Upper lobe of left lung (tissue), 6 donors: Measurements from ENCODE around the gene TSPAN11. TPM values are rescaled to one million over a fixed set of nuclear protein-coding genes. Genes with fewer than 3 reads are reported as not detected.
A peak's percentile ranks its signal among the peaks of the same experiment; 100 is the strongest.

ENCODE experiments used
- ATAC-seq, 2 donors: fragments of 200-7000 bp; cut with Tn5 transposase; one replicate each; pipeline ENCODE4 v1.9.1; 2022; ENCODE audit warnings: mild to moderate bottlenecking in 2 of 2, moderate library complexity in 2 of 2; ENCODE audit not compliant: low FRiP score in 2 of 2
- DNase-seq, 2 donors: peaks; one replicate each; pipeline ENCODE4 v3.0.0-alpha.2; 2019 to 2020
- H3K27ac ChIP-seq, 4 donors: fragments of 200-600 bp; sonication (generic); one replicate each; pipeline ENCODE4 v1.5.1; 2016 to 2019
- H3K27me3 ChIP-seq, 4 donors: fragments of 200-600 bp; sonication (generic); one replicate each; pipeline ENCODE4 v1.5.1; 2017 to 2019
- H3K36me3 ChIP-seq, 4 donors: fragments of 200-600 bp; sonication (generic); one replicate each; pipeline ENCODE4 v1.5.1; 2016 to 2019
- H3K4me1 ChIP-seq, 4 donors: fragments of 200-600 bp; sonication (generic); one replicate each; pipeline ENCODE4 v1.5.1; 2018 to 2019
- H3K4me3 ChIP-seq, 4 donors: fragments of 200-600 bp; sonication (generic); one replicate each; pipeline ENCODE4 v1.5.1; 2017 to 2019; ENCODE audit warnings: mild to moderate bottlenecking in 2 of 4, moderate library complexity in 1 of 4
- H3K9me3 ChIP-seq, 4 donors: fragments of 200-600 bp; sonication (generic); one replicate each; pipeline ENCODE4 v1.5.1; 2018 to 2019
- EP300 ChIP-seq, 4 donors: sonication (generic); formaldehyde crosslinking; IDR thresholded peaks; one replicate each; pipeline ENCODE4 v1.5.1; 2017; ENCODE audit warnings: antibody characterized with exemption in 4 of 4, control low read depth in 2 of 4
- POLR2A ChIP-seq, 4 donors: fragments of 450-650 bp; IDR thresholded peaks; one replicate each; pipeline ENCODE4 v1.5.1; 2016 to 2017; ENCODE audit warnings: antibody characterized with exemption in 4 of 4, mild to moderate bottlenecking in 2 of 4
- POLR2AphosphoS5 ChIP-seq, 2 donors: sonication (generic); formaldehyde crosslinking; IDR thresholded peaks; one replicate each; pipeline ENCODE4 v1.5.1; 2017; ENCODE audit warnings: antibody characterized with exemption in 2 of 2
- whole genome bisulfite sequencing, 2 donors: methylation state at CpG; one replicate each; pipeline ENCODE4 v1.1.5; 2017 to 2018; 5-methylcytosine and 5-hydroxymethylcytosine counted together
- total RNA-seq, 6 donors: library from RNA; depleted of rRNA in 4 of 6; stranded (reverse); fragments of >200 nt in 4 of 6; gene quantifications; one replicate each; pipeline versions ENCODE4 v1.1.0 to v1.2.1, GENCODE V29; 2016 to 2021
- TF ChIP-seq, protein P1 (sequence below), 6 experiments: fragments of 450-650 bp in 4 of 6; fragments of 200-600 bp in 2 of 6; sonication (generic) in 2 of 6; IDR thresholded peaks; one replicate each; pipeline ENCODE4 v1.5.1; 2016 to 2019; ENCODE audit warnings: antibody characterized with exemption in 6 of 6
- donor health status: DM: no; HTN: no; CAD: no; lungs with moderate emphysema.
- donor health status: DM: no; HTN: yes; CAD: no; lungs with severe emphysema.

Gene TSPAN11
- total RNA-seq, 6 donors from 2014 or later, result 1.0 to 9.7 (median 3.5) TPM

DNA sequence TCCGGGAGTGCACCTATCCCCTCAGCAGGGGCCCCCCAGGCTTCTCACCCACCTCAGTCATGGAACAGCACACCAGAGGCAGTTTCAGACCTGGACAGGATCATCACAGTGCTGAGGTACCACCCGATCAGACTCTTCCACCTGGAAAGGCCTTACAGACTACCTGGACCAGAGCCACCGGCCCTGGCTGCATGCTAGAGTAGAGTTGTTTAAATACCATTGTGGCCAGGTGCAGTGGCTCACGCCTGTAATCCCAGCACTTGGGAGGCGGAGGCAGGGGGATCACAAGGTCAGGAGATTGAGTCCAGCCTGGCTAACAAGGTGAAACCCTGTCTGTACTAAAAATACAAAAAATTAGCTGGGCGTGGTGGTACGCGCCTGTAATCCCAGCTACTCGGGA lies 61.5 kb downstream of the TSPAN11 start:
- ATAC-seq (no peak), DNase-seq (no peak)
- Histone ChIP-seq H3K4me1 (peaks cover 0 to 5% (median 4%) of the 10 kb centered on the region in 4 donors), H3K36me3 (no peaks in the 10 kb centered on the region), H3K4me3 (no peak overlapping the region), H3K27ac (no peak overlapping the region), H3K27me3 (no peaks in the 10 kb centered on the region), H3K9me3 (no peaks in the 10 kb centered on the region)
- 84 to 87% methylated on average over 8 to 9 of the region's 9 CpGs for WGBS, 2 donors
- TF ChIP-seq, protein P1, sequence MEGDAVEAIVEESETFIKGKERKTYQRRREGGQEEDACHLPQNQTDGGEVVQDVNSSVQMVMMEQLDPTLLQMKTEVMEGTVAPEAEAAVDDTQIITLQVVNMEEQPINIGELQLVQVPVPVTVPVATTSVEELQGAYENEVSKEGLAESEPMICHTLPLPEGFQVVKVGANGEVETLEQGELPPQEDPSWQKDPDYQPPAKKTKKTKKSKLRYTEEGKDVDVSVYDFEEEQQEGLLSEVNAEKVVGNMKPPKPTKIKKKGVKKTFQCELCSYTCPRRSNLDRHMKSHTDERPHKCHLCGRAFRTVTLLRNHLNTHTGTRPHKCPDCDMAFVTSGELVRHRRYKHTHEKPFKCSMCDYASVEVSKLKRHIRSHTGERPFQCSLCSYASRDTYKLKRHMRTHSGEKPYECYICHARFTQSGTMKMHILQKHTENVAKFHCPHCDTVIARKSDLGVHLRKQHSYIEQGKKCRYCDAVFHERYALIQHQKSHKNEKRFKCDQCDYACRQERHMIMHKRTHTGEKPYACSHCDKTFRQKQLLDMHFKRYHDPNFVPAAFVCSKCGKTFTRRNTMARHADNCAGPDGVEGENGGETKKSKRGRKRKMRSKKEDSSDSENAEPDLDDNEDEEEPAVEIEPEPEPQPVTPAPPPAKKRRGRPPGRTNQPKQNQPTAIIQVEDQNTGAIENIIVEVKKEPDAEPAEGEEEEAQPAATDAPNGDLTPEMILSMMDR (IDR thresholded peaks at IDR 0.05), result no peak
- TF ChIP-seq POLR2A (IDR thresholded peaks at IDR 0.05) (no peak), EP300 (IDR thresholded peaks at IDR 0.05) (no peak), POLR2AphosphoS5 (IDR thresholded peaks at IDR 0.05) (no peak)

DNA sequence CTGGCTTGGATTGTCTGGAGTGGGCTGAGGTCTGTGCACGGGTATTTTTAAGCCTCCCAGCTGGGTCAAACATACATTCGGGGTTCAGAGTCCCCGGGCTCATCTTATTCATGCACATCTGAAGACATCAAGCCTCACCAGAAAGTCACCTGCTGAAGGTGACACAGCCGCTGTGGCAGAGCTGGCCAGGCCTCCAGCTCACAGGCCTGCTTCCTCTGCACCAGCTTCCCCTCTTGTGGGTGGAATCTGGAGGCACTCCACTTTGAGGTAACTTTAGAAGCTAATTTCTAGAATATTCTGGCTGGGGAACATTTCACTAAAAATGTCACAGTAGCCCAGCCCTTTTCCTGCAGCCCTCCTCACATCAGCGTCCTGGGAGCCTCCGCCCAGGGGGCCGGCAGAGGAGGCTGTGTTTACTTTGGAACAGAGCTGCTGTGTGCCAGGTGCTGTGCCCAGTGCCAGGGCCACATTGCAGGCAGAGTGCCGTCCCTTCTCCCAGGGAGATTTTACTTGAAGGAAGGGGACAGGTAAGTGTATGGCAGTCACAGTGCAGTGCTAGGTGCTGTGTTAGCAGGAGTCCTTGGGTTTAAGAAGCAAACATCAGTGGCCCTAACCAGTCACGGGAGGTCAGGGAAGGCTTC lies 62.2 kb downstream of the TSPAN11 start:
- H3K36me3 ChIP-seq, result no peaks in the 10 kb centered on the region
- DNase-seq (no peak), ATAC-seq (no peak)
- 43 to 80% methylated on average over 5 to 9 of the region's 9 CpGs for WGBS, 2 donors
- H3K9me3 ChIP-seq, result no peaks in the 10 kb centered on the region
- no peaks in the 10 kb centered on the region for H3K27me3 ChIP-seq
- no peak overlapping the region for H3K4me3 ChIP-seq
- H3K27ac ChIP-seq, result no peak overlapping the region
- TF ChIP-seq POLR2A (IDR thresholded peaks at IDR 0.05) (no peak), EP300 (IDR thresholded peaks at IDR 0.05) (no peak)
- TF ChIP-seq, protein P1 (IDR thresholded peaks at IDR 0.05), result no peak
- peaks cover 0 to 5% (median 4%) of the 10 kb centered on the region in 4 donors for H3K4me1 ChIP-seq

DNA sequence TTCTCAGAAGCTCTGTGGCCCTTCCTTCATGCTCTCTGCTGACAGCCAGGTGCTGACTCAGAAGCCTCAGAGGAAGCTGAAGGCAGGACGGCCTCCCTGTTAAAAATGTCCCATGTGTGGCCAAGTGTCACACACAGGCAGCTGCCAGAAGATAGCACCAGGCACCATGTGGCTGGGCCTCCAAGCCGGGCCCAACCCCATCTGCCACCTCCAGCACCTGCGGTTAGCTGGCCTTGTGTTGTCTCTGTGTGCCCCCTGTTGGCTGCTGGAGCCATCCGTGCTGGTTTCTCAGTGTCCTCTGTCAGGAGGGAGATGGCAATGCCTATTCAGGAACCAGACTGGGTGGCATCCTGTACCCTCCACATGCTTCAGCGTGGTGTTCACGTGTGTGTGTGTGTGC lies 63.2 kb downstream of the TSPAN11 start:
- no peak for TF ChIP-seq EP300 (IDR thresholded peaks at IDR 0.05)
- TF ChIP-seq, protein P1 (IDR thresholded peaks at IDR 0.05), result peak in 1 of 6 experiments; percentile 24
- Histone ChIP-seq H3K27ac (no peak overlapping the region), H3K4me1 (peaks cover 0 to 5% (median 4%) of the 10 kb centered on the region in 4 donors), H3K4me3 (no peak overlapping the region), H3K9me3 (no peaks in the 10 kb centered on the region), H3K27me3 (no peaks in the 10 kb centered on the region), H3K36me3 (no peaks in the 10 kb centered on the region)
- no peak for ATAC-seq
- DNase-seq, result no peak
- 55 to 80% methylated on average over 1 to 6 of the region's 6 CpGs for WGBS, 2 donors

GRCh38 chr12:30990316-30990715 lies 63.8 kb downstream of the TSPAN11 start:
- 94 to 96% methylated on average over 10 of the region's 10 CpGs for WGBS, 2 donors
- no peaks in the 10 kb centered on the region for H3K27me3 ChIP-seq
- DNase-seq (no peak), ATAC-seq (no peak)
- H3K9me3 ChIP-seq, result no peaks in the 10 kb centered on the region
- peaks cover 0 to 5% (median 4%) of the 10 kb centered on the region in 4 donors for H3K4me1 ChIP-seq
- TF ChIP-seq EP300 (IDR thresholded peaks at IDR 0.05), result no peak
- no peak overlapping the region for H3K4me3 ChIP-seq
- no peak overlapping the region for H3K27ac ChIP-seq
- H3K36me3 ChIP-seq, result no peaks in the 10 kb centered on the region

DNA sequence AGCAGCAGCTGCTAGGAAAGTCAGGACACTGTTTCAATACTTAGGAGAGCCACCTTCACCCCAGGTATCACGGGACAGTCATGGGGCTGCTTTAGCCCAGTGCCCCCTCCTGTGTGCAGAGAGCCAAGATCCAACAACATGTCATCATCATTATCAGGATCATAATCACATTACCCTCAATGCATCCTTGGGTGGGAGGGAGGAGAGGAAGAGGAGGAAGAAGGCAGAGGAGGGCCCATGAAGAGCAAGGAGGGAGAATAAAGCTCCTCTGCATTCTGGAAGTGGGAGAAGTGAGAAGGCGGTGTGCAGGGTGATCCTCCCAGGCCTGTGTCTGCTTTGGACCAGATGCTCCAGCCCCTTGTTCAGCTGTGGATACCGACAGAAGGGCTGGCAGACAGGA lies 64.2 kb downstream of the TSPAN11 start:
- Histone ChIP-seq H3K36me3 (no peaks in the 10 kb centered on the region), H3K27ac (no peak overlapping the region), H3K9me3 (no peaks in the 10 kb centered on the region), H3K27me3 (no peaks in the 10 kb centered on the region), H3K4me3 (no peak overlapping the region), H3K4me1 (peaks cover 0 to 5% (median 4%) of the 10 kb centered on the region in 4 donors)
- 94 to 95% methylated on average over 3 of the region's 3 CpGs for WGBS, 2 donors
- no peak for DNase-seq
- TF ChIP-seq POLR2A (IDR thresholded peaks at IDR 0.05) (no peak), EP300 (IDR thresholded peaks at IDR 0.05) (no peak), POLR2AphosphoS5 (IDR thresholded peaks at IDR 0.05) (no peak)
- TF ChIP-seq, protein P1 (IDR thresholded peaks at IDR 0.05), result no peak
- no peak for ATAC-seq
